HepG2 (cell line): ENCODE measurements around the gene CECR2. TPM values are rescaled to one million over a fixed set of nuclear protein-coding genes. Genes with fewer than 3 reads are reported as not detected.

Experiments
- ATAC-seq: fragments of 200-7000 bp; cut with Tn5 transposase; 3 replicates; pipeline ENCODE4 v1.9.1; 2020; ENCODE audit warnings: mild to moderate bottlenecking, moderate library complexity
- BruUV-seq: library from RNA; stranded (reverse); fragments of 400-500 nt; replicated peaks from 2 replicates; lab custom pipeline; 2021; lab: Mats Ljungman, UMichigan
- CTCF ChIA-PET: fragments of 300-600 bp; formaldehyde crosslinking; extraction: SDS; loops from one replicate; lab custom pipeline; 2021; ENCODE audit warnings: low total read pairs, inconsistent platforms, low intra/inter-chr PET ratio; lab: Yijun Ruan, JAX
- POLR2A ChIA-PET: fragments of 350-600 bp; sonication (Branson Sonifier 250); formaldehyde crosslinking; loops from one replicate; lab custom pipeline; 2020; ENCODE audit warnings: antibody characterized with exemption, inconsistent platforms; lab: Yijun Ruan, JAX
- DNase-seq: peaks from one replicate; pipeline ENCODE4 v3.0.0-alpha.2; 2015; ENCODE audit warnings: low spot score
- FAIRE-seq: peaks from 3 replicates; lab custom pipeline; 2011; peaks lifted over from hg19 to GRCh38; lab: Jason Lieb, UNC
- H2AFZ ChIP-seq: one replicate; pipeline ENCODE4 v1.6.1; 2011; ENCODE audit warnings: low read length, inconsistent platforms
- H3K27ac ChIP-seq: fragments of 300-600 bp; 3 replicates; pipeline ENCODE4 v1.8.0; 2011; ENCODE audit warnings: mixed run types, mild to moderate bottlenecking, mixed read lengths, low read length, inconsistent platforms; ENCODE audit not compliant: insufficient read depth; ENCODE audit errors: extremely low read length
- H3K27me3 ChIP-seq, 2 experiments: fragments of 200-600 bp in 1 of 2; 2 replicates in 1 of 2; 3 replicates in 1 of 2; pipeline versions ENCODE4 v1.6.0 to v1.8.0; 2011; ENCODE audit warnings: low read length in 2 of 2, mild to moderate bottlenecking in 2 of 2, moderate library complexity in 2 of 2, inconsistent platforms in 1 of 2; ENCODE audit not compliant: insufficient read depth in 2 of 2, control insufficient read depth in 1 of 2
- H3K36me3 ChIP-seq, 2 experiments: fragments of 200-600 bp in 1 of 2; replicated peaks in 1 of 2; 2 replicates in 1 of 2; 3 replicates in 1 of 2; pipeline versions ENCODE4 v1.5.1 to v1.8.0; 2011; ENCODE audit warnings: low read length in 2 of 2, inconsistent platforms in 1 of 2; ENCODE audit not compliant: insufficient read depth in 2 of 2, control insufficient read depth in 1 of 2
- H3K4me1 ChIP-seq: 2 replicates; pipeline ENCODE4 v1.5.1; 2012; ENCODE audit warnings: low read length, inconsistent platforms; ENCODE audit not compliant: insufficient read depth
- H3K4me2 ChIP-seq: 2 replicates; pipeline ENCODE4 v1.6.0; 2011; ENCODE audit warnings: low read depth, low read length, inconsistent platforms
- H3K4me3 ChIP-seq, 3 experiments: fragments of 200-600 bp in 1 of 3; sonication (generic), shearing (Covaris generic) in 1 of 3; replicated peaks in 1 of 3; 2 replicates each; pipeline ENCODE4 v1.5.1; 2011 to 2016; ENCODE audit warnings: low read length in 3 of 3, inconsistent platforms in 2 of 3, low read depth in 2 of 3, mild to moderate bottlenecking in 2 of 3, control low read depth in 1 of 3, mixed read lengths in 1 of 3; ENCODE audit not compliant: insufficient read depth in 1 of 3
- H3K79me2 ChIP-seq: one replicate; pipeline ENCODE4 v1.6.1; 2011; ENCODE audit warnings: low read length, inconsistent platforms; ENCODE audit not compliant: insufficient read depth
- H3K9ac ChIP-seq: 2 replicates; pipeline ENCODE4 v1.6.0; 2011; ENCODE audit warnings: mild to moderate bottlenecking, low read depth, low read length, inconsistent platforms; ENCODE audit not compliant: insufficient read depth
- H3K9me3 ChIP-seq: 2 replicates; pipeline ENCODE4 v1.5.1; 2012; ENCODE audit warnings: mild to moderate bottlenecking, low read length
- H4K20me1 ChIP-seq: 2 replicates; pipeline ENCODE4 v1.6.0; 2011; ENCODE audit warnings: inconsistent platforms, mild to moderate bottlenecking, low read length, moderate library complexity; ENCODE audit not compliant: insufficient read depth
- CHCHD3 ChIP-seq: sonication (generic); formaldehyde crosslinking; IDR thresholded peaks from 2 replicates; pipeline ENCODE4 v1.8.0; 2022; ENCODE audit warnings: mild to moderate bottlenecking, missing genetic modification reagents, moderate library complexity
- ISL2 ChIP-seq: sonication (generic); formaldehyde crosslinking; IDR thresholded peaks from 2 replicates; pipeline ENCODE4 v1.5.0; 2020; ENCODE audit warnings: missing genetic modification reagents
- PAF1 ChIP-seq: IDR thresholded peaks from 2 replicates; pipeline ENCODE4 v1.6.1; 2016; ENCODE audit warnings: missing genetic modification reagents, missing compliant biosample characterization
- SETDB1 ChIP-seq: sonication (generic); formaldehyde crosslinking; IDR thresholded peaks from 2 replicates; pipeline ENCODE4 v1.5.1; 2020; ENCODE audit warnings: missing genetic modification reagents, mild to moderate bottlenecking, borderline replicate concordance
- SOX5 ChIP-seq: IDR thresholded peaks from 2 replicates; pipeline ENCODE4 v1.6.1; 2016; ENCODE audit warnings: borderline replicate concordance
- STAG1 ChIP-seq: sonication (generic); formaldehyde crosslinking; IDR thresholded peaks from 2 replicates; pipeline ENCODE4 v1.4.0; 2020; ENCODE audit warnings: missing genetic modification reagents
- ZNF205 ChIP-seq: IDR thresholded peaks from 2 replicates; pipeline ENCODE4 v1.6.1; 2018; ENCODE audit warnings: missing biosample characterization, missing genetic modification reagents
- ZNF34 ChIP-seq: sonication (generic); formaldehyde crosslinking; IDR thresholded peaks from 2 replicates; pipeline ENCODE4 v1.4.0; 2020; ENCODE audit warnings: mild to moderate bottlenecking, missing genetic modification reagents, borderline replicate concordance
- WGBS: methylation state at CpG from one replicate; pipeline ENCODE4 v1.1.6; 2017; ENCODE audit warnings: low lambda C conversion rate; 5-methylcytosine and 5-hydroxymethylcytosine counted together
- in situ Hi-C: cut with HindIII; loops from 2 replicates; pipeline ENCODE4 v1.10.0; 2017; ENCODE audit warnings: low pct_unique_long_range_greater_than_20kb; ENCODE audit not compliant: extremely low pct_ligation_motif_present
- intact Hi-C: fragments of 100-400 bp; cut with micrococcal nuclease; formaldehyde crosslinking; loops from one replicate; pipeline ENCODE4 v1.10.0; 2022; ENCODE audit not compliant: unreplicated experiment
- polyA plus RNA-seq, 8 experiments: library from polyadenylated mRNA; depleted of rRNA in 3 of 8; stranded (reverse) in 7 of 8; unstranded in 1 of 8; fragments of >200 nt; fragmentation: Illumina TruSeq in 4 of 8; extraction: Trizol in 4 of 8; gene quantifications; 2 replicates each; pipeline versions ENCODE4 v1.2.1 to v1.2.3, GENCODE V29; 2011 to 2016; ENCODE audit warnings: low read depth in 4 of 8, missing spikeins in 1 of 8, mixed read lengths in 1 of 8; ENCODE audit not compliant: insufficient read depth in 1 of 8
- total RNA-seq, 5 experiments: library from RNA; depleted of rRNA; stranded (reverse); fragments of >200 nt; fragmentation: Illumina TruSeq; extraction: Trizol; gene quantifications; 2 replicates each; pipeline ENCODE4 v1.2.3, GENCODE V29; 2016; ENCODE audit warnings: low read depth in 1 of 5
- TF ChIP-seq, protein P1 (sequence below): sonication (generic); formaldehyde crosslinking; IDR thresholded peaks from 2 replicates; pipeline ENCODE4 v1.8.0; 2022; ENCODE audit warnings: mild to moderate bottlenecking, missing genetic modification reagents, moderate library complexity
- TF ChIP-seq, protein P2 (sequence below): sonication (generic); formaldehyde crosslinking; IDR thresholded peaks from 2 replicates; pipeline ENCODE4 v1.5.0; 2020; ENCODE audit warnings: mild to moderate bottlenecking, missing genetic modification reagents, borderline replicate concordance
- TF ChIP-seq, protein P3 (sequence below): IDR thresholded peaks from 2 replicates; pipeline ENCODE4 v1.6.1; 2016; ENCODE audit warnings: mild to moderate bottlenecking

The CECR2 gene
- total and polyA plus RNA-seq, 2 of the 13 experiments (the other 11 are each of a cell fraction or from before 2014, with no cell fraction given), result not detected

DNA sequence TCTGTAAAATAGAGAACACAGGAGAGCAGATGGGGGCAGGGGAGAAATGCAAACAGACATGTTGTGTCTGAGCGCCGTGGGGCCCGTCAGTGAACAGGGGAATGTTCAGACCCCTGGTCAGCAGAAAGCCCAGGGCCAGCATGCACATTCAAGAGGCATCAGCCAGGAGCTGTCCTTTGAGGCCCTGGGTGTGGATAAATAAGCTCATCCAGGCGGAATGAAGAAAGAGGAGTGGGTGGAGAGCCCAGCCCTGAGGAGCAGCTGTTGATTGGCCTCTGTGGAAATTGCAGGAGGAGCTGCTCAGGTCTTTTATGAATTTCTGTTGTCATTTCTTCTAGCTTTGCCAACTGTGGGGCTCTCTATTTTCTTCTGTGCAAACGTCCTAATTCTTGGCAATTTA is 49.7 kb upstream of the CECR2 start:
- 0% methylated on average over 5 of the region's 5 CpGs for WGBS
- TF ChIP-seq, protein P1, sequence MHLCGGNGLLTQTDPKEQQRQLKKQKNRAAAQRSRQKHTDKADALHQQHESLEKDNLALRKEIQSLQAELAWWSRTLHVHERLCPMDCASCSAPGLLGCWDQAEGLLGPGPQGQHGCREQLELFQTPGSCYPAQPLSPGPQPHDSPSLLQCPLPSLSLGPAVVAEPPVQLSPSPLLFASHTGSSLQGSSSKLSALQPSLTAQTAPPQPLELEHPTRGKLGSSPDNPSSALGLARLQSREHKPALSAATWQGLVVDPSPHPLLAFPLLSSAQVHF (CRISPR knock-in tag), result no peak
- TF ChIP-seq ISL2 (CRISPR knock-in tag) (no peak), PAF1 (no peak), STAG1 (CRISPR knock-in tag) (no peak), CHCHD3 (no peak), ZNF205 (no peak), ZNF34 (CRISPR knock-in tag) (no peak), SOX5 (CRISPR knock-in tag) (no peak), SETDB1 (CRISPR knock-in tag) (no peak)
- TF ChIP-seq, protein P2, sequence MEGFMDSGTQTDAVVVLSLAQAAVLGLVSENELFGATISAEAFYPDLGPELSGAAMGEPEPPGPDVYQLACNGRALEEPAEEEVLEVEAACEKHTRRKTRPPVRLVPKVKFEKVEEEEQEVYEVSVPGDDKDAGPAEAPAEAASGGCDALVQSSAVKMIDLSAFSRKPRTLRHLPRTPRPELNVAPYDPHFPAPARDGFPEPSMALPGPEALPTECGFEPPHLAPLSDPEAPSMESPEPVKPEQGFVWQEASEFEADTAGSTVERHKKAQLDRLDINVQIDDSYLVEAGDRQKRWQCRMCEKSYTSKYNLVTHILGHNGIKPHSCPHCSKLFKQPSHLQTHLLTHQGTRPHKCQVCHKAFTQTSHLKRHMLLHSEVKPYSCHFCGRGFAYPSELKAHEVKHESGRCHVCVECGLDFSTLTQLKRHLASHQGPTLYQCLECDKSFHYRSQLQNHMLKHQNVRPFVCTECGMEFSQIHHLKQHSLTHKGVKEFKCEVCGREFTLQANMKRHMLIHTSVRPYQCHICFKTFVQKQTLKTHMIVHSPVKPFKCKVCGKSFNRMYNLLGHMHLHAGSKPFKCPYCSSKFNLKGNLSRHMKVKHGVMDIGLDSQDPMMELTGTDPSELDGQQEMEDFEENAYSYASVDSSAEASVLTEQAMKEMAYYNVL, result no peak
- TF ChIP-seq, protein P3, sequence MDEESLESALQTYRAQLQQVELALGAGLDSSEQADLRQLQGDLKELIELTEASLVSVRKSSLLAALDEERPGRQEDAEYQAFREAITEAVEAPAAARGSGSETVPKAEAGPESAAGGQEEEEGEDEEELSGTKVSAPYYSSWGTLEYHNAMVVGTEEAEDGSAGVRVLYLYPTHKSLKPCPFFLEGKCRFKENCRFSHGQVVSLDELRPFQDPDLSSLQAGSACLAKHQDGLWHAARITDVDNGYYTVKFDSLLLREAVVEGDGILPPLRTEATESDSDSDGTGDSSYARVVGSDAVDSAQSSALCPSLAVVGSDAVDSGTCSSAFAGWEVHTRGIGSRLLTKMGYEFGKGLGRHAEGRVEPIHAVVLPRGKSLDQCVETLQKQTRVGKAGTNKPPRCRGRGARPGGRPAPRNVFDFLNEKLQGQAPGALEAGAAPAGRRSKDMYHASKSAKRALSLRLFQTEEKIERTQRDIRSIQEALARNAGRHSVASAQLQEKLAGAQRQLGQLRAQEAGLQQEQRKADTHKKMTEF, result no peak
- TF ChIP-seq, all 625 proteins: peak for 0
- CTCF ChIA-PET, result no interaction called here

More for the DNA sequence above, 49.7 kb upstream of the CECR2 start:
- in situ Hi-C loops, result no loop called here
- no peak overlapping the region for H3K4me2 ChIP-seq
- H3K36me3 ChIP-seq, result no peaks in the 10 kb centered on the region
- FAIRE-seq (no peak), DNase-seq (no peak), ATAC-seq (no peak)
- H4K20me1 ChIP-seq, result no peaks in the 10 kb centered on the region
- H3K9ac ChIP-seq, result no peak overlapping the region
- no peak overlapping the region for H3K27ac ChIP-seq
- POLR2A ChIA-PET, result no interaction called here
- no peaks in the 10 kb centered on the region for H3K9me3 ChIP-seq
- H3K4me3 ChIP-seq, result no peak overlapping the region
- H2AFZ ChIP-seq, result no peak overlapping the region
- H3K27me3 ChIP-seq, result peaks cover 0 to 6% of the 10 kb centered on the region in 2 experiments; a peak in 2 of 5 replicates
- no TSS peak for BruUV-seq
- H3K4me1 ChIP-seq, result no peaks in the 10 kb centered on the region
- H3K79me2 ChIP-seq, result no peaks in the 10 kb centered on the region
- intact Hi-C loops, result no loop called here
